ENCODE data around the gene TSPAN17. TPM values are rescaled to one million over a fixed set of nuclear protein-coding genes. Genes with fewer than 3 reads are reported as not detected.

Gene TSPAN17
- total and polyA plus RNA-seq, 9 of the 15 experiments (the other 6 are each of a cell fraction or from before 2014, with no cell fraction given): 0.73 to 58.3 (median 34.5) TPM

- TF ChIP-seq ZNF717 (CRISPR knock-in tag; IDR thresholded peaks at IDR 0.05): no peak
- no peak for TF ChIP-seq E2F3 (CRISPR knock-in tag; IDR thresholded peaks at IDR 0.05)
- TF ChIP-seq THAP7 (CRISPR knock-in tag; IDR thresholded peaks at IDR 0.05): no peak
- TF ChIP-seq ETS1 (conservative IDR thresholded peaks at IDR 0.05; ENCODE audit: control insufficient read depth, low read depth, low read length): peak; percentile 62; the same call in 1 of the 2 replicates
- 0 out of 4 replicates have a peak, but pooled peaks of 1 of the 2 experiments have one; percentile 22 for TF ChIP-seq MNT (conservative IDR thresholded peaks at IDR 0.05)
- no peak for TF ChIP-seq HNRNPH1 (optimal IDR thresholded peaks at IDR 0.05; ENCODE audit: low read depth, low read length)
- no peak for TF ChIP-seq SRSF3 (IDR thresholded peaks at IDR 0.05; ENCODE audit: insufficient read depth, low read length)
- no peak for TF ChIP-seq ZHX1 (conservative IDR thresholded peaks at IDR 0.05; ENCODE audit: low read length)
- TF ChIP-seq POU5F1 (IDR thresholded peaks at IDR 0.05; ENCODE audit: borderline replicate concordance, low read depth, low read length, partially characterized antibody): no peak
- TF ChIP-seq KDM5B (IDR thresholded peaks at IDR 0.05; ENCODE audit: insufficient replicate concordance, low read depth, low read length): no peak
- no peak for TF ChIP-seq GMEB1 (CRISPR knock-in tag; IDR thresholded peaks at IDR 0.05)
- TF ChIP-seq SRF (CRISPR knock-in tag; IDR thresholded peaks at IDR 0.05): no peak
- no peak for TF ChIP-seq HNRNPLL (IDR thresholded peaks at IDR 0.05; ENCODE audit: low read depth, low read length, poor library complexity, severe bottlenecking)
- no peak for TF ChIP-seq ATF2 (CRISPR knock-in tag; IDR thresholded peaks at IDR 0.05)
- TF ChIP-seq ID3 (CRISPR knock-in tag; IDR thresholded peaks at IDR 0.05): no peak
- no peak for TF ChIP-seq ID3 (tag; IDR thresholded peaks at IDR 0.05)
These were observed 37.4 kb upstream of the TSPAN17 start, which contains the start of gene GPRIN1 (continued) for GRCh38 chr5:176609724-176610434.
